ENCODE data around the gene OSBPL6. TPM values are rescaled to one million over a fixed set of nuclear protein-coding genes. Genes with fewer than 3 reads are reported as not detected.

Gene OSBPL6
- total RNA-seq, 1 donor from 2014 or later, result 6.5 TPM

DNA sequence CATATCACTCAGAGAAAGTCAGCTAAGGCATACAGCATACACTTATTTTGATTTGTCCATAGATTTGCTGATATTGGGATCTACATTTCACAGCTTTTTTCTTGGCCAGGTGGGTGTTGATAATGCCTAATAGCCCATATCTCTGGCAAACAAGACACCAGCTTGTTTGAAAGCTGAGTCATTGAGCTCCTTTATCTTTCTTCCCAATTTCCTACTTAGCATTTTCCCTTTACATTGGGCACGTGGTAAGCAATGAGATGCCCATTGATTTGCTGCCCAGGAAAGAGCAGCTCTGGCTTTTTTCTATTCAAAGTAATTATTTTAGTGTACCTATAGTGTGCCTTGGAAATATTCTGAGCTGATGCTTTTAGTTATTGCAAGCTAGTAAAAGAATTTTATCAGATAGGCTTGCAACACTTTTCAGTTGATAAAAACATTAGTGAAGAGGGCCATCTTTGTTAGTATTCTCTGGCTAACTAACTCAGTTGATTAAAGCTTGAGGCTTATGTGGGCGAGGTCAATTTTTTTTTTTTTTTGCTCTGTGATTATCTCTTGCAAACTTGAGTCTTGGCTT, 79.6 kb downstream of the OSBPL6 start:
- no peak for ATAC-seq

DNA sequence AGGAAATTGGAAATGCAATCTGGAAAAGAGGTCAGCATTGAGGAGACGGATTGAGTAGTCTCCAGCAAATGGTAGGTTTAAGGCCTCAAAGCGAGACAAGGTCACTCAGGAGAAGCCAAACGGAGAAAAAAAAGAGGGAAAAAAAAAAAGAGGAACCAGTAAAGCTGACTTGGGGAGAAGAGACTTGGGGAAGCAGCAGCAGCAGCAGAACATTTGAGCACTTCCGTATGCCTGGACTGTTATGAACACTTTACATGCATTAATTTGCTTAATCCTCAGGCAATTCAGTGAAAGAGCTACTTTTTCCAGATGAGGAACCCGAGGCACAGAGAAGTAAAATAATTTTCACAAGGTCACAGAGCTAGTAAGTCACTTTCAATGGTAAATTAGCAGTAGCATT, 81.3 kb downstream of the OSBPL6 start:
- ATAC-seq, result no peak

DNA sequence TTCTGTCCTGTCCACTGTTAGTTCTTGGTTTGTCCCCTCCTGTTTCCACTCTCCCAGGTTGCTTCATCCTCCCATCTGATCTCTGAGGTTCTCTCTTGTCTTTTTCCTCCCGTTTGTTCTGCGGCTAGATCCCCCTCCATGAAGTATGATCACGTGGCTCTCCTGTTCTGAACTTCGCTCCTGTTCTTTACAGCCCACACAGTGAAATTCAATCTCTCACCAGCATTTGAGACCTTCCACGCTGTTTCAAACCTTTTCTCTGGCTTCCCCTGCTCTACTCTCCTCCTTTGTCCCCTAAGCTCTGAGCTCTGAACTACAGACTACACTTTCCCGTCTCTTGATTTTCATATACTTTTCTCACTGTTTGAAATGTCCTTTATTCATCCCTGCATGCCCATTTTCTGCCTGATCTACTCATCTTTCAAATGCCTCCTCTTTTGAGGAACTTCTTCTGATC, 83.5 kb downstream of the OSBPL6 start:
- ATAC-seq, result no peak

DNA sequence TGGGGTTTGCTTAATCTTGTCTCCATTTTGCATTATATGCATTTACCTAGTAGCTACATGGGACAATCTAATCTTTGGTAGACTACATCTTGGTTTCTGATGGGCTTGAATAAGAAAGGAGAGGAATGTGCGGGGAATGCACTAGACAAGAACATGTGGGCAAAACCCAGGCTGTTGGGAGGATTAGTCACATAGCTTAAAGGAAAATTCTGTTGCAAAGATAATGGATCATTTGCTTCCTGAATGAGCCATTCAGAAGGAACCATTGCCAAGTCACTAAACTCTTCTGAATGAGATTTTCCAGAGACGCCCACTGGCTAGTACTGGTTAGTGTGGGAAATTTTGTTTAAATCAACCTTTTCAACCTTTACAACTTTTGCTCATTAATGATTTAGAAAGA, 84.8 kb downstream of the OSBPL6 start:
- peak; percentile 75 for ATAC-seq

DNA sequence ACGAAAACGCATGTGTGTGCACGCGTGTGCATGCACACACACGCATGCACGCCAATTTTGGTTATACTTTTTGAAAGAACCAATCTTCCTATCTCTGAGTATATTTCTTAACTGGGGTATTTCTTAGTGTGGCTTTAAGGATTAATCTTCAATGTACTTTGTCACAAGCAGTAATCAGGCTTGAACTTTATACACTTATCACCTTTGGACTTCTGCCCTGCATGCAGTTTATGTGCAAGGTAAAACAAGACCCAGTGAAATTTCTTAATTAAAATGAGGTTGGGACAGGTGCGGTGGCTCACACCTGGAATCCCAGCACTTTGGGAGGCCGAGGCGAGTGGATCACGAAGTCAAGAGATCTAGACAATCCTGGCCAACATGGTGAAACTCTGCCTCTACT, 85.3 kb downstream of the OSBPL6 start:
- ATAC-seq, result peak; percentile 7

DNA sequence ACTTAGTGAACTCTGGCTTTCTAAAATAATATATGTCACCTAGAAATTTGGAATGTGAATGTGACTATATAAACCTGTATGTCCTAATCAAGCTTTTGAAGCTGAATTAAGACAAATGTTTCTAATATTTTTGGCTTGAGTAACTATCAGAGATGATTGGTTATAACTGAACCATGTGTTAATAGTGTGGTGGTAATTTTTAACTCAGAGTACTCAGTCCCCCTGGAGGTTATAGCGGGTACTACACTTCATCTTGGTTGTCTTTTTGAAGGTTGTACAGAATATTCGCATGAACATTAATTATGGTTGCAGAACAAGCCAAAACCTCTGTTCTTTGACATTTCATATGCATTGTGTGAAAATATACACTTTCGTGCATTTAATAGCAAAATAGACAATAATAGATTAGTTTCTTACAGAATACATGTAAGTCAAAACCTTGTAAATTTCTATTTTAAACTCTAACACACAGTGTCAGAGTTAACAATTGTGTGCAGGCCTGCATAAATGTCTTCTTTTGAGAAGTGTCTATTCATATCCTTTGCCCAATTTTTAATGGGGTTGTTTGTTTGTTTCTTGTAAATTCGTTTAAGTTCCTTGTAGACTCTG, 86.0 kb downstream of the OSBPL6 start:
- ATAC-seq, result peak; percentile 79

DNA sequence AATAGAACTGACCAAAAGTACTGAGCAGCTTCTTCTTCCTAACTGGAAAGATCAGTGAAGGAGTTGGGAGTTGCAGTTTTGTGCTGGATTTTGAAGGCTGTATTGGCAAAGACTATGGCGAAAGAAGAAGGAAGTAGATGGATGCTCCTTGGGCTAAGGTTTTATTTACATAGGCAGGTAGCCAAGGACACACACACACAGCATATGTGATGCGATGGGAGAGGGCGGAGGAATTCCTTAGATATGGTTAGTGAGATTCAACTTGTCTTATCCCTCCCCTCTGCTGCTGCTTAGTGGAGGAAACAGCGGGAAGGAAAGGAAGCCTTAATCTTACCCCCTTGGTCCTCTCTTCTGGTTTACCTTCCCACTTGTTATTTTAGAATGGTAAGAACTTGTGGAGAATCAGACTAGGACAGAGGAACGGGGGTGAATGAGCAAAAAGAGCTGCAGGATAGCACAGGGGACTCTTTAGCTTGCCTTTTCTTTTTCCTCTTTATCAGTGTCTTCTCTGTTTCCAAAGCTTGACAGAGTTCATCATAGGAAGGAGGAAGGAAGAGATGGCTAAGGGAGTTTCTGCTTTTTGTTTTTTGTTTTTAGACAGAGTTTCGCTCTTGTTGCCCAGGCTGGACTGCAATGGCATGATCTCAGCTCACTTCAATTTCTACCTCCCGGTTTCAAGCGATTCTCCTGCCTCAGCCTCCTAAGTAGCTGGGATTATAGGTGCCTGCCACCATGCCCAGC, 87.9 kb downstream of the OSBPL6 start:
- ATAC-seq, result peak; percentile 81

DNA sequence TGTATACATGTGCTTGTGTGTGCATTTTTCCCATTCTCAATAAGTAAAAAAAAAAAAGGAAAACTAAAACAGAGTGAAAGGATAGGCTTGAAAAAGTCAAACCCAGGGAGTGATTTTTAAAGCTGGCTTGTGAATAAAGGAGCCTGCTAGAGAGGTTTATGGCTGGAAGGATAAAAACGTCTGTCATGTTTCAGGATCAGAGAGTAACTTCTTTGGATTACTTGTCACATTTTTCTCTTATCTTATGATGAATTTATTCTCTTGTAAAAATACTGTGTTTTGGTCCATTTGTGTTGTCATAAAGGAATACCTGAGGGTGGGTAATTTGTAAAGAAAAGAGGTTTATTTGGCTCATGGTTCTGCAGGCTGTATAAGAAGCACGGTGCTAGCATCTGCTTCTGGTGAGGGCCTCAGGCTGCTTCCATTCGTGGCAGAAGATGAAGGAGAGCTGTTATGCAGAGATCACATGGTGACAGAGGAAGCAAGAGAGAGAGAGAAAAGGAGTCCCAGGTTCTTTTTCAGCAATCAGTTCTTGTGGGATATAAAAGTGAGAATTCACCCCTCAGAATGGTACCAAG, 89.1 kb downstream of the OSBPL6 start:
- ATAC-seq, result no peak

DNA sequence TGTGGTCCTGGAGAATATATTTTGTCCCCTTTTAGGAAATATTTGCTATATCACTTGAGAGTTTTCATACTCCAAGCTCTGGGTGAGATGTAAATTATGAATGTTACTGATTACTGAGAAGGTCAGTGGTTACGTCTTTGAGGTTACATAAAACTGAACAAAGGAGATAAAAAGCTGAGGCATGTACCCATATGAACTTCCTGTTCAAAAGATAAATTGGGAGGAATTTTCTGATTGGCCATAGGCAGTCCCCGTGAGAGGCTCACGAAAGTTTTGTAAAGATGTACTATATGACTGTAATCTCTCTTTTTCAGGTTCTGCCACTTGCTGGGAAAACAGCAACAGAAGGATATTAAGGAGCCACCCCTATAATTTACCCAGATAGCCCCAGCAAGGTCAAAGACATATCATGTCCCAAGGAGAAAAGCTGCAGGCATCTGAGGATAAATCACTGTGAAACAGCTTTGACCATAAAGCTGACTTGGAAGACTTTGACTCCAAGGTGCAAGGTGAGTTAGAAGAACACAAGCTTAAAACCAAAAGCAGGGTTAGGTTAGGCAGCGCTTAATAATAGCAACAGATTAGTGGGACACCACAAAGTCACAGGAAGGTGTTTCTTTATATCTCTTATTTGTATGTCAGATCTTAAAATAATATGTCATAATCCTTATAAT, 90.4 kb downstream of the OSBPL6 start:
- ATAC-seq, result no peak

DNA sequence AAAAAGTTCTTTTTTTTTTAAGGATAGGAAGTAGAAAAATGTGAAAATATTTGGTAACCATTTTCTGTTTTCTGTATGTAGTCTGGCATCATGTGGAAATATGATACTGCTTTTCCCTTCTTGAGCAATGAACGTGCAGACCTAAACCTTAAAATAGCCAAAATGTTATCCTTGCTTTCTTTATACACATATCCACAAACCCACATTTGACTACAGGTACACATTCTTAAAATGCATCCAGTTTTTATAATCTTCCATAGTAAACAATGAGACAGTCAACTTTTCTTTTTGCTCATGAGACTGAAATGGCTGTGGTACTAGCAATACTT, 90.9 kb downstream of the OSBPL6 start:
- ATAC-seq, result no peak

DNA sequence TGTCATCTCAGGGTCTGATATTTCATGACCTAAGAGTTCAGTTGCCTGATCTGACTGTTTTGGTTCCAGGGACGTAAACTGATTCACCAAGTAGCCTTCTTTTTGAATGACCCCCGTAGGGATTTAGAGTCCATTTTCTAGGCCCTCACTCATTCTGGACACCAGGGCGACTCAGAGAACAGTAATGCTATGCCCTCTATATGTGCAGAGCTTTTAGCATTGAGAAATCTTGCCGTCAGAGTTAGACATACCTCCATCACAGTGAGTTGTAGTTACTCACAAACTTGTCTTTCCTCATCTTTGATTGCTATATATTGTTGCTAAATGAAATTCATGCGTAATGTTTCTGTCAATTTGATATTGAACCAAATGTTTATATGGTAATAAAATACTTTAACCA, 92.3 kb downstream of the OSBPL6 start:
- no peak for ATAC-seq

DNA sequence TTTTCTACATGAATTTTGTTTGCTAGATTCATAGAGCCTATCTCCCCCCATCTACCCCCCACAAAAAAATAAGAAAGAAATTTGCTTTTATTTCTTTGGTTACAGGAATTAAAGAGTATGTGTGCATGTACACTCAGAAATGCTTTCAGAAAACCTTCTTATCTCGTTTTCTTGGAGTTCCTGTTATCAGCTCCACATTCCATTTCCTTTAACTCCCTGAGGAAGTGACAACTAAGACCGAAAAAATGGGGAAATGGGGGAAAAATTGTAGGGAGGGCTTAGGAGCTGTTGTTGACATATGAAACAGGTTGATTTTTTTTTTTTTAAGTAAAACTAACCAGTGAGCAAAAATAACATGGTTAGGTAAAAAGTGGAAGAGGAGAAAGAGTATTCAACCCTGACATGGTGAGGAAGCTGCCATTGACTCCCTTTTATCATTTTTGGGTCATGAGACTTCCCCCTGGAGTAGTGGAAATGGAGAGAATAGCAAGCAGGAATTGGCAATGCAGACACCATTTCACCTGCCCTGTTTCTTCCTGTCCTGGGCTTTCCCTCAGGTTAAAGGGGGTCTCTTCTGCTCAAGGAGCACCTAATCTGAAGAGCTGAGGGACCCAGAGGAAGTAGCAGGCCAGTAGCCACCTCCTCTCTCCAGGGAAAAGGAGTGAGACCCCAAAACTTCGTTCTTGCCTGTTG, 93.5 kb downstream of the OSBPL6 start:
- no peak for ATAC-seq

DNA sequence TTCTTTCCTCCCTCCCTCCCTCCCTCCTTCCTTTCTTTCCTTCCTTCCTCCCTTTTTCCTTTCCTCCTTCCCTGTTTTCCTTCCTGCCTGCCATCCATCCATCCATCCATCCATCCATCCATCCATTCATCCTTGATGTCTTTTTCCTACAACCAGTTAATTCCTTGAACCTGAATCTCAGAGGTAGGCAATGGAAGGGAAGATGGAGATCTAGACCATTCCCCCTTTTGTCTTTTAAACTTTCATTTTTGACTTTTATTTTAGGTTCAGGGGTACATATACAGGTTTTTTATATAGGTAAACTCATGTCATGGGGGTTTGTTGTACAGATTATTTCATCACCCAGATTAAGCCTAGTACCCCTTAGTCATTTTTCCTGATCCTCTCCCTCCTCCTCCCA, 97.4 kb downstream of the OSBPL6 start:
- no peak for ATAC-seq

DNA sequence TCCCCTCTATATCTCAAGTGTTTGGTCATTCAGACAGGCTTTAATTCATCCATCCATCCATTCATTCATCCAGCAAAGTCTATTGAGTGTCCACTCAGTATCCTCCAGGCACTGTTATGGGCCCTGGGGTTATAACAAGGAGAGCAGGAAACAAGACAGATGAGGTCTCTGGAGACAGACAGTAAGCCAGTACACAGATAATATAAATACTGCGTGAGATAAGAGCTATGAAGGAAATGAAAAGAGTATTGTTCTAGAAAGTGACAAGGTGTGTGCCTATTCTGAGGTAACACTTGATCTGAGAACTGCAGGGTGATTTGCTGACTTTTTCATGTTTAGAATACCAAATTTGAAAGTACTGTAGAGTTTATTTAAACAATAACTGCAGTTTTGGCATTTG, 98.3 kb downstream of the OSBPL6 start:
- no peak for ATAC-seq

DNA sequence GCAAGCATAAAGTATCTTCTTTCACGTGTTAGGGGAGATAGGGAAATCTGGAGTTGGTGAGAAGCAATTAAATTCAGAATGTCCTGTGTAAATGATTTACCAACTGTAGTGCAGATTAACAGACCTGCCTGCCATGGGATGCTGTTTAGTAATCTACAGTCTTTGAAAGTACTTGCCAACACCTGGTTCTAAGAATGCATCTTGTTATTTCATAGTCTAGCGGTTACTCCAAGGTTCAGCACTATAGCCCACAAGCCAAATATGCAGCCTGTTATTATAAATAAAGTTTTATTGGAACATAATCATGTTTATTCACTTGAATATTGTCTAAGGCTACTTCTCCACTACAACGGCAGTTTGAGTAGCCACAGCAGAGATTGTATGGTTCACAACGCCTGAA, 100.8 kb downstream of the OSBPL6 start:
- ATAC-seq, result no peak

DNA sequence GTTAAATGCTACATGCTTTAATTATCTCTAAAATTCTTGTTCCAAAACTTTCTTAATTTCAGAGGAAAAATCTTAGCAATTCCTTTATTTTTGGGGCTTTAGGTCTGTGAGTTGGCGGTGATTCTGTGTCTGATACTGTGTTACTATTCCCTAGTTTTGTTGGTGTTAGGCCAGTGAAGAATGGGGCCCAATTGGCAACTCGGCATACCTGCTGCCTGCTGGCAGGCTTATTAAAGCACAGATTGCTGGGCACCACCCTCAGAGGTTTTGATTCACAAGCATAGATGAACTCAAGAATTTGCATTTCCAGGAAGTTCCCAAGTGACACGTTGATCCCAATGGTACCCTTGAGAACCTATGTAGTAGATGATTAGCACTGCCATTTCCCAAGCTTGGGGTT, 101.6 kb downstream of the OSBPL6 start:
- no peak for ATAC-seq

DNA sequence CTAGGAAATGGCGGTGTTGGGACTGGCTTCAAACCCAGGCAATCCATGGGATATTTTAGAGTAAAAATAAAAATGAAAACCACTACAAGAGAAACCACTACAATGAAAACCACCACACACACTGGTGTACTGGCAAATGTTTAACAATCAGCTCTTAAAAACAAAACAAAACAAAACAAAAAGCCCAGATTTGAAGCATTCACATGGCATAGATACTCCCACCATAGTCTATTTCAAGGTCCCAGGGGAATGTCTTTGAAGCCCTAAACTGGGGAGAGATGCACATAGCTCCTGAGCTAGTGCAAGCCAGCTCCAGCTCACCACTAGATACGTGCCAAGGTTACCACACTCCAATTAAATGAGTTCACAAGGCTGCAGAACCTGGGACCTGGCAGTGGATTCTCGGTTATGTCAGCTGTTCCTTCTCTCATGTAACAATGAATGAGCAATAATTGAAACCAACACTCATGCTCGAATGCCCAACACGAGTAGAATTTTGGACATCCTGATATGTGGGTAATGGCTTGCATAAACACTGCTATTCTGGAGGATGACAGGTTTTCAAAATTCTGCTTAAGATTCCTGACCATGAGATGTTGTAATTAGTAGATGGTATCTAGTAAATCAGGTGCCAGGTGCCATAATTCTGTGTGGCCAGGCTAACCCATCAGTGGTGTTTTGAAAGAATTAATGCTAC, 102.2 kb downstream of the OSBPL6 start:
- no peak for ATAC-seq

DNA sequence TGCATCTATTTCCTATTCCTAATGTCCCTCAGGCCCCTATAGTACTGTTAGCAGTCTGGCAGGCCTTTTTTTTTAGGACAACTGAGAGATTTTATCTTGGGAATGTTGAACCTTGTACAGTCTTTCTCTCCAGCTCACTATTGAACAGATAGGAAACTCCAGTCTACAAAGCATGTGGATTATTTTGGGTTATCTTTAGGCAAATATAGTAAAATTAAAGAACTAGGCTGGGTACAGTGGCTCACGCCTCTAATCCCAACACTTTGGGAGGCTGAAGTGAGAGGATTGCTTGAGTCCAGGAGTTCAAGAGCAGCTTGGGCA, 102.7 kb downstream of the OSBPL6 start:
- no peak for ATAC-seq

DNA sequence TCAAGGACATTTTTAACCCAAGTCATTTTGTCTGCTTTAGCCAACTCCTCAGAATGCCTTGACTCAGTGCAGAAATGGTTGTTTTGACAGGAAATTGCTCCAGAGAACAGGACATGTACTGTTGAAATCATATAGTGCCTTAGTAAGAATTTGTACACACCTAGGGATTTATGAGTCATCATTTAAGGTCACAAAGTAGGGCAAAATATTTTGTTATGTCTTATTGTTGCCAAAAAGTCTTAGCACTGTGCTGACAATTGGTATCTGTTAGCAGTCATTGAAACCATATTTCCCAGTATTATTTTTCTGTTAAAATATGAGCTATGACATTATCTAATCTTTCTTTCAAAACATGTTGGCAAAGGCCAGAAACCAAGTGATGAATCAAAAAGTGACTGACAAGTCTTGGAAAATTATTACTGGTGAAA, 104.5 kb downstream of the OSBPL6 start:
- peak; percentile 96 for ATAC-seq

DNA sequence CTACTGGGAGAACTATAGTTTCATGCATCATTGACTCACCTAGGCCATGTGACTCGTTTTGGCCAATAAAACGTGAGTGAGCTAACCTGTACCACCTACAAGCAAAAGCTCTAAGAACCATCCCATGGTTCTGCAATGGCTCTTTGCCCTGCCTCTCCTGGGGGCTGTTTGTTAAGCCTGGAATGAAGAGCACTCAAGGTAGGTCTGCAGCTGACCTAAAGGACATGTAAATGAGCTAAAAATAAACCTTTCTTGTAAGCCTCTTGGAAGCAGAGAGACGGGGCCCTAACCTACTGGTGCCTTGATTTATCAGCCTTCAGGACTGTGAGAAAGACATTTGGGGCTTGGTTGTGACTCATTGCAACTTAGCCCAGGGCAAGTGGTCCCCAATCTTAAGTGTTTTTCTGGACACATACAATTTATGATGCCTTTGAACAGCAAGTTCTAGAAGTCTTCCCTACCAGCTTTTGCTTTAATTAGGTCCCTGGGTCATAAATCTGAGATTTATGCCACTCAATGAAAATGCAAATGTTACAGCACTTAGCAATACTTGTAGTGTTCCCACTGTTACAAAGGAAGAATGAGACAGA, 107.4 kb downstream of the OSBPL6 start:
- ATAC-seq, result no peak

DNA sequence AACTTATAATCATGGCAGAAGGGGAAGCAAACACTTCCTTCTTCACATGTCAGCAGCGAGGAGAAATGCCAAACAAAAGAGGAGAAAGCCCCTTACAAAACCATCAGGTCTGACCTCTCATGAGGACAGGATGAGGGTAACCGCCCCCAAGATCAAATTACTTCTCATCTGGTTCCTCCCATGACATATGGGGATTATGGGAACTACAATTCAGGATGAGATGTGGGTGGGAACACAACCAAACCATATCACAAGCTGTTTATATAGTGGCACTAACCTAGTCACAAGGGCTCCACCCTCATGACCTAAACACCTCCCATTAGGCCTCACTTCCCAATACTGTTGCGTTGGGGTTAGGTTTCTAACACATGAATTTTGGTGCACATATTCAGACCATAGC, 110.0 kb downstream of the OSBPL6 start:
- ATAC-seq, result no peak
